NB4 (cell line): ENCODE data around the gene MMD2.
A peak's percentile ranks its signal among the peaks of the same experiment; 100 is the strongest.
"Not testable (repeated sequence)": the region's sequence is repeated elsewhere in the genome, so short reads cannot be mapped to it uniquely, and the experiment has no call there.

Experiments
- DNase-seq: peaks from one replicate; pipeline ENCODE4 v3.0.0; 2010; ENCODE audit warnings: low read depth
- H3K4me3 ChIP-seq: one replicate; pipeline ENCODE4 v1.5.1; 2011; ENCODE audit warnings: mild to moderate bottlenecking, low read depth, low read length, moderate library complexity
- CTCF ChIP-seq: IDR thresholded peaks from one replicate; pipeline ENCODE4 v1.5.1; 2012; ENCODE audit warnings: low read depth, low read length
- MAX ChIP-seq: IDR thresholded peaks from 2 replicates; pipeline ENCODE4 v1.6.1; 2011; ENCODE audit warnings: low read depth, low read length
- MYC ChIP-seq: IDR thresholded peaks from 2 replicates; pipeline ENCODE4 v1.6.1; 2011; ENCODE audit warnings: low read depth, low read length
- POLR2A ChIP-seq: IDR thresholded peaks from 2 replicates; pipeline ENCODE4 v1.6.1; 2011; ENCODE audit warnings: mild to moderate bottlenecking; ENCODE audit not compliant: insufficient read length; ENCODE audit errors: extremely low read depth

MMD2 gene

GRCh38 chr7:4973728-4974198 is 14.8 kb upstream of the MMD2 start:
- DNase-seq: peak; percentile 98
- peak; percentile 64 for TF ChIP-seq MAX
- peak; percentile 86 for TF ChIP-seq POLR2A
- peak; percentile 85 for TF ChIP-seq CTCF
- peak; percentile 70; the same call in 1 of the 2 replicates for TF ChIP-seq MYC
- peak overlapping the region; percentile 77 for H3K4me3 ChIP-seq

GRCh38 chr7:4972446-4972845 is 13.5 kb upstream of the MMD2 start:
- not testable (repeated sequence) for DNase-seq

GRCh38 chr7:4965295-4966022 is 6.5 kb upstream of the MMD2 start:
- TF ChIP-seq POLR2A: no peak
- no peak for TF ChIP-seq MYC
- TF ChIP-seq CTCF: no peak
- TF ChIP-seq MAX: no peak

More at GRCh38 chr7:4972446-4972845, 13.5 kb upstream of the MMD2 start:
- not testable (repeated sequence) for H3K4me3 ChIP-seq

GRCh38 chr7:4964506-4964905 is 5.5 kb upstream of the MMD2 start:
- DNase-seq: no peak
- H3K4me3 ChIP-seq: no peak overlapping the region
- no peak for TF ChIP-seq CTCF
- TF ChIP-seq MAX: no peak

More at GRCh38 chr7:4965295-4966022, 6.5 kb upstream of the MMD2 start:
- no peak for DNase-seq
- no peak overlapping the region for H3K4me3 ChIP-seq

GRCh38 chr7:4962872-4963775 is 4.1 kb upstream of the MMD2 start:
- no peak for DNase-seq
- no peak overlapping the region for H3K4me3 ChIP-seq
- TF ChIP-seq CTCF: no peak
- TF ChIP-seq MYC: no peak
- TF ChIP-seq MAX: no peak
- no peak for TF ChIP-seq POLR2A

GRCh38 chr7:4960363-4960762 is 1.4 kb upstream of the MMD2 start:
- no peak for TF ChIP-seq MYC
- peak; percentile 11 for TF ChIP-seq CTCF
- no peak for TF ChIP-seq POLR2A
- TF ChIP-seq MAX: no peak
- H3K4me3 ChIP-seq: no peak overlapping the region
- DNase-seq: no peak
